HG03159 (cell line): ENCODE data around the gene SUSD4.
"Not testable (repeated sequence)": the region's sequence is repeated elsewhere in the genome, so short reads cannot be mapped to it uniquely, and the experiment has no call there.

Experiments used
- ATAC-seq: cut with Tn5 transposase; IDR thresholded peaks from one replicate; pipeline ENCODE4 v1.9.1; 2021; ENCODE audit warnings: mild to moderate bottlenecking, moderate library complexity; ENCODE audit not compliant: unreplicated experiment

SUSD4 gene

GRCh38 chr1:223299553-223299952 is 64.4 kb downstream of the SUSD4 start:
- no peak for ATAC-seq

GRCh38 chr1:223298701-223299100 is 65.3 kb downstream of the SUSD4 start:
- ATAC-seq = no peak

DNA sequence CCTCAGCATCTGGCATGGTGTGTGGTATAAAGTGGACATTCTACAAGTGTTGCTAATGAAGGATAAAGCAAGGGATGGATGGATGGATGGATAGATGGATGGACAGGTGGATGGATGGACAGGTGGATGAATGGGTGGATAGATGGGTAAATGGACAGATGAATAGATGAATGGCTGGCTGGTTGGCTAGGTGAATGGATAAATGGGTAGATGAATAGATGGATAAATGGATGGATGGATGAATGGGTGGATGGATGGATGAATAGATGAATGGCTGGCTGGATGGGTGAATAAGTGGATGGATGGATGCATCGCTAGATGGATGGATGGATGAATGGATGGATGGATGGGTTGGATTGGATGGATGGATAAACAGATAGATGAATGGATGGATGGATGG is 66.2 kb downstream of the SUSD4 start:
- ATAC-seq = no peak

DNA sequence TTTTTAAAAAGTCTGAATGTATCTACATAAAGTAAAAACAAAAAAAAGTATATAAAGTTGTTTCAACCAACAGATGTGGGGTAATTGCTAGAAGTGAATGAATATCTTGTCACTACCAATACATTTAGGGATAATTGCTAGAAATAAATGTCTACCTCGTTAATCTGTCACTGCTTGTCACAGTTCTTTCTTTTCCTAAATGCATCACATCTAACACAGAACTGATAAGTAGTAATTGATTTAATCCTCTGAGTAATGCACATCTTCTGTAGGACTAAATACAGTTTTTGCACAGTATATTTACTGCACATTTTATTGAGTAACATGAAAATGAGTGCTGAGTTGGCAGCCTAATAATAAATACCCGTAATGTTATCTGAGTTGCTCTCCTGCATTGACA is 72.2 kb downstream of the SUSD4 start:
- ATAC-seq = no peak

DNA sequence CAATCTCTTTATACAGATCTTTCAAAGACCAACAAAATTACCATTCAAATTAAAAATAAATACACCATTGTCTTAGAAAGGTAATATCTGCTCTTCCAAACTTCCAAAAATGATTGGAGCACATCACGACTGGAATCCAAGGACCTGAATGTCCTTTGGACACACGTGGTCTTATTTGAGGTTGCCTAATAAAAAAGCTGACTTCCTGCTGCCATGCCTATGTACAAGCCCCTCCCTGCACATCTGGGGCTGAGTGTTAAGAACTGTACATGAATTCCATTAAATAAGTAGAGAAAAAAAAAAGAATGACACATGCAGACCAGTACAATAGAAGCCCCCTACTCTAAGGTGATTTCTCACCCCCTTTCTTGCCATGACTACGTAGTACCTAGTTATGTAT is 73.6 kb downstream of the SUSD4 start:
- no peak for ATAC-seq

DNA sequence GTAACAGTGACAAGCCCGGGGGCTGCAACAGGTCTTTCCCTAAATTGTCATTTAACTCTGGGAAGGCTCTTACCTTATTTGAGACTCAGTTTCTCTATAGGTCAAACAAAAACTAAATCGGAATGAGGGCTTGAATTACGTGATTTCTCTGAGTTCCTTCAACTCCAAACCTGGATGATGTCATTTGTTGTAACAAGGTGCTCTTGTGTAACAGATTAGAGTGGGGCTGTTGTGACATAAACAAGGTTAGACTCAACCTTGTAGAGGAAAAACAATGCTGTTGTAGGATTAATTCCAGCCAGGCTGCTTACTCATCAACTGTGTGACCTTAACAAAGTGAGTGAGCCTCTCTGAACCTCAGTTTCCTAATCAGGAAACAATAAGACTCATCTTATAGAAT is 74.4 kb downstream of the SUSD4 start:
- no peak for ATAC-seq

GRCh38 chr1:223288826-223289225 is 75.2 kb downstream of the SUSD4 start:
- ATAC-seq = no peak

DNA sequence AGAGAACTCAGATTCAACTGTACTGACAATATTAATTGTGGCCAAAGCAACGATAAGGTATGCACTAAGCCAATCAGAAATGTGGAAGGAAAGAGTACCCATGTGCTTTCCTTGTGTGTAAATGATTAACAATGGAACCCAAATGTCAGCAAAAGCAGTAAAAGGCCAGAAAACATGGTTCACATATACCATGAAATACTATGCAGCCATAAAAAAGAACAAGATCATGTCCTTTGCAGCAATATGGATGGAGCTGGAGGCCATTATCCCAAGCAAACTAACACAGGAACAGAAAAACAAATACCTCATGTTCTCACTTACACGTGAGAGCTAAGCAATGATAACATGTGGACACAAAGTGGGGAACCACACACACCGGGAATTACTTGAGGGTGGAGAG is 78.5 kb downstream of the SUSD4 start:
- no peak for ATAC-seq

DNA sequence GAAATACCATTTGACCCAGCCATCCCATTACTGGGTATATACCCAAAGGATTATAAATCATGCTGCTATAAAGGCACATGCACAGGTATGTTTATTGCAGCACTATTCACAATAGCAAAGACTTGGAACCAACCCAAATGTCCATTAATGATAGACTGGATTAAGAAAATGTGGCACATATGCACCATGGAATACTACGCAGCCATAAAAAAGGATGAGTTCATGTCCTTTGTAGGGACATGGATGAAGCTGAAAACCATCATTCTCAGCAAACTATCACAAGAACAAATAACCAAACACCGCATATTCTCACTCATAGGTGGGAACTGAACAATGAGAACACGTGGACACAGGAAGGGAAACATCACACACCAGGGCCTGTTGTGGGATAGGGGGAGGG is 80.3 kb downstream of the SUSD4 start:
- ATAC-seq = not testable (repeated sequence)

GRCh38 chr1:223278311-223278710 is 85.7 kb downstream of the SUSD4 start:
- ATAC-seq = not testable (repeated sequence)

GRCh38 chr1:223276029-223276428 is 87.9 kb downstream of the SUSD4 start:
- ATAC-seq = no peak

- ATAC-seq = no peak
These were observed 90.5 kb downstream of the SUSD4 start for GRCh38 chr1:223273511-223273910.

GRCh38 chr1:223271085-223271781 is 92.7 kb downstream of the SUSD4 start:
- ATAC-seq = no peak

- ATAC-seq = no peak
These were observed 93.8 kb downstream of the SUSD4 start for GRCh38 chr1:223270155-223270554.

GRCh38 chr1:223269006-223269405 is 95.0 kb downstream of the SUSD4 start:
- no peak for ATAC-seq

- ATAC-seq = no peak
These were observed 97.3 kb downstream of the SUSD4 start for GRCh38 chr1:223266632-223267172.

DNA sequence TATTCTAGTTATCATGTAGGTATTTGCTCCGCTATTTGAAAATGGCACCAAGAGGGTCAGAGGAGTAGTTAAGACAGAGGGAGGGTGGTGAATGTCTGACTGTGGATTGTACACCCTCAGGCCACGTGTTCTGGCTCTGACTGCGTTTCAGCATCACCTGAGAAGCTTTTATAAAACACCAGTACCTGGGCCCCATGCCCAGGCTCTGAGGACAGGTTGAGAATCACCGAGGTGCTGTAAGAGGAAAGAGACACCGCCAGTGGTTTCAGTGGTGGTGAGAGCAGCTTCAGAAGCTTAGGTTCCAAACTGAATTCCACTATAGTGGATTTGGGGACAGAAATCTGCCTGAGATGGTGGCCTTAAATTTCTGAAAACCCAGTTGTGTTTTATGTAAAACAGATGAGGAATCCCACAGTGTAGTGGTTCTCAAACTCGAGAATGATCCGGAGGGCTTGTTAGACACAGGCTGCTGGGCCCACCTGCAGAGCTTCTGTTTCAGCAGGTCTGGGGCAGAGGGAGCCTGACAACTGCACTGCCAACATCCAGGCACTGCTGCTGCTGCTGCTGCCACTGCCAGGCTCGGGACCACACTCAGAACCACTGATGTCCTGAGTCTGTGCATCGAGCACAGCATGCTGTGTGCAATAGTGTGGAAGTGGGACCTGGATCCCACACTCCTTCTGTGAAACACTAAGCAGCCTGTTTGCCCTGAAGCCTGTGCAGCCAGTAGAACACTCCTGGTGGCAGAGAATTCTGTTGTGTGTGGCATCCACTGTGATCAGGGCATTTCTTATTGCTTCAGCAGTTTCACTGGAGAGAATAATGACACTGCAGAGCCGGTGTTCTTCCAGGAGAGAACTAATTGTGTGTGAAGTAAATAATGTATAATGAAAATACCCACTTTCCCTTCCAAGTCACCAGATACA is 98.7 kb downstream of the SUSD4 start:
- ATAC-seq = no peak

GRCh38 chr1:223264529-223264928 is 99.4 kb downstream of the SUSD4 start:
- ATAC-seq = no peak

DNA sequence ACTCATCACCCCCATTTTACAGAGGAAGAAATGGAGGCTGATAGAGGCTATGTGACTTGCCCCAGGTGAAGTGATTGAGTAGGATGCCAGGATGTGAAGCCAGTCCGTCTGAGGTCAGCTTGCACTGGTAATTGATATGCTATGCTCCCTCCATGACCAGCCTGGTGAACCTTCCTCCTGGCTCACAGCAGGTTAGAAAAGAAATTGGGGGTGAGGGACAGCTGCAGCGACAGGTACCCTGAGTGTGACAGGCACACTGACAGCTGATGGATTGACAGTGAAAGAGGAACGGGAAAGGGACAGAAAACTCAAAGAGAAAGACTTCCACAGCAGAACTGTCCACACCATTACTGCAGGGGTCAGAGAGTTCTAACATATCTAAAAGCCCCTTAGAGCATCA is 102.1 kb downstream of the SUSD4 start:
- no peak for ATAC-seq

DNA sequence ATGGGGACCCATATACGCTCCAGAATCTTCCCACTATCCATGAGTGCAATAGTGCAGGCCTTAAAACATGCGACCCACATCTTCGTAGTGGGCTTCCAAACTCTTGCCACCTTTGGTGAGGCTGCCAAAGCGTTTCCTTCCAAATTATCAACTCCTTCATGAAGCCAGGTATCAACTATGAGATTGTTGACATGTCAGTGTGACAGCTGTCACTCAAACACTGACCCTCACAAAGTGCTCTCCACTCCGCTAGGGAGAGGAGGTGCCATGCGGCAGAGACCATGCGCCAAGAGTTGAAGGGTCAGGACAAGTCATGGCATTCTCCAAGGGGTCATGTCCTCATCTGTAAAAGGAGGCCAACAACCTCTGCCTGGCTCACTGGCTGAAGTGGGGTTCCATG is 103.3 kb downstream of the SUSD4 start:
- ATAC-seq = no peak

DNA sequence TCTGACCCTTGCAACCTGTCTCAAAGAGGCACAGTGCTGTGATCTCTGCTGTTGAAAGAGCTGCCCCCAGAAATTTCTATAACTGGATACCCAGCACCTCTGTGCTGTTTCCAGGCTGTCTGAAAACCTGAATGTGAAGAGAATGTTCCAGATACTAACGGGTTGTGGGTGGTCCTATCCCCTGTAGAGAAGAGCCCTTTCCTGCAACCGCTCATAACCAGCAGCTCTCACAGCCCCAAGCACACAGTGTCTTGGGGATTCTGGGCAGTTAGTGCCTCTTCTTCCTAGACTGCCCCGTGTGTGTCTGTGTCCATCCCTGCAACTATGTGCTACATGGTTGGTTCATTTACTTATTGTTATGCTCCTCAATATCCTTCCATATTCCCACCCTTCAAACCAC is 104.5 kb downstream of the SUSD4 start:
- ATAC-seq = no peak

DNA sequence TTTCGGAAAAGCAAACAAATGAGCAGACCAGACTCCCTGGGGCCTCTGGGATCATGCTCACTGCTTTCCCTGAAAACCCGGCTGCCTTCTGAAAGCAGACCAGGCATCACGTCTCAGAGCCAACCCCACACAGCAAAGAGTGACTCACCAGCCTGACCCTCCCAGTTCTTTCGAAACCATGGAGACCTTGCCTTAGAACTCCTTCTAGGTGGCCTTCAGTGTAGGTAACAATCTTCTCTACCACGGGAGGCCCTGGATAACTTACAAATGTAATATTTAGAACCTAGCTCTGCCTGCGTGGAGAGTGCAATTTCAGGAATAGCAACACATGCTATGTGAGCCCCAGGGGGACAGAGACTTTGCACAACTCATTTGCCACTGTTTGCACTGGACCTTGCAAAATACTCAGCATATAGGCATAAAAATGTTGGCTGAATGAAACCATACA is 105.2 kb downstream of the SUSD4 start:
- ATAC-seq = no peak
